GM23338 (cell line): ENCODE measurements around the gene LRRC57. TPM values are rescaled to one million over a fixed set of nuclear protein-coding genes. Genes with fewer than 3 reads are reported as not detected.

Source experiments
- ATAC-seq: fragments of 200-7000 bp; cut with Tn5 transposase; 3 replicates; pipeline ENCODE4 v1.9.1; 2020
- DNase-seq: peaks from one replicate; pipeline ENCODE4 v3.0.0-alpha.2; 2015; ENCODE audit warnings: low spot score
- H2AFZ ChIP-seq: fragments of 200-600 bp; sonication (generic); 2 replicates; pipeline ENCODE4 v1.8.0; 2016; ENCODE audit warnings: antibody characterized with exemption, mild to moderate bottlenecking, moderate library complexity
- H3F3A ChIP-seq: fragments of 200-600 bp; sonication (generic); replicated peaks from 2 replicates; pipeline ENCODE4 v1.8.0; 2017; ENCODE audit warnings: antibody characterized with exemption, mixed run types, low read depth
- H3K27ac ChIP-seq: fragments of 200-600 bp; sonication (generic); 2 replicates; pipeline ENCODE4 v1.6.1; 2016; ENCODE audit warnings: low read depth
- H3K27me3 ChIP-seq: fragments of 200-600 bp; sonication (generic); 2 replicates; pipeline ENCODE4 v1.8.0; 2016; ENCODE audit warnings: mild to moderate bottlenecking, mixed run types, moderate library complexity; ENCODE audit not compliant: insufficient read depth
- H3K36me3 ChIP-seq: fragments of 200-600 bp; sonication (generic); 2 replicates; pipeline ENCODE4 v1.8.0; 2016; ENCODE audit warnings: mild to moderate bottlenecking; ENCODE audit not compliant: insufficient read depth
- H3K4me1 ChIP-seq: fragments of 200-600 bp; sonication (generic); 2 replicates; pipeline ENCODE4 v1.8.0; 2016; ENCODE audit warnings: mild to moderate bottlenecking, moderate library complexity; ENCODE audit not compliant: insufficient read depth
- H3K4me2 ChIP-seq: fragments of 200-600 bp; sonication (generic); 2 replicates; pipeline ENCODE4 v1.7.1; 2017; ENCODE audit warnings: mixed run types
- H3K4me3 ChIP-seq: fragments of 200-600 bp; sonication (generic); 2 replicates; pipeline ENCODE4 v1.6.1; 2016; ENCODE audit warnings: mixed run types
- H3K79me2 ChIP-seq: fragments of 200-600 bp; sonication (generic); replicated peaks from 2 replicates; pipeline ENCODE4 v1.8.0; 2017; ENCODE audit warnings: mild to moderate bottlenecking; ENCODE audit not compliant: insufficient read depth
- H3K9me2 ChIP-seq: fragments of 200-600 bp; sonication (generic); 2 replicates; pipeline ENCODE4 v1.8.0; 2017; ENCODE audit not compliant: insufficient read depth
- H4K20me1 ChIP-seq: fragments of 200-600 bp; sonication (generic); replicated peaks from 2 replicates; pipeline ENCODE4 v1.8.0; 2017; ENCODE audit warnings: mild to moderate bottlenecking; ENCODE audit not compliant: insufficient read depth
- H3K27ac Mint-ChIP-seq: 2 replicates; pipeline ENCODE4 v1.8.0; 2020; ENCODE audit warnings: inconsistent platforms, mild to moderate bottlenecking, moderate library complexity, mixed read lengths
- H3K27me3 Mint-ChIP-seq: 3 replicates; pipeline ENCODE4 v1.8.0; 2022; ENCODE audit warnings: low read depth, mild to moderate bottlenecking, moderate library complexity, mixed read lengths, inconsistent platforms; ENCODE audit not compliant: insufficient read depth, poor library complexity
- H3K36me3 Mint-ChIP-seq: 3 replicates; pipeline ENCODE4 v1.8.0; 2021; ENCODE audit warnings: low read depth, mild to moderate bottlenecking, inconsistent platforms, moderate library complexity, mixed read lengths
- H3K4me1 Mint-ChIP-seq: 3 replicates; pipeline ENCODE4 v1.8.0; 2020; ENCODE audit warnings: mild to moderate bottlenecking, inconsistent platforms, mixed read lengths
- H3K4me3 Mint-ChIP-seq: 3 replicates; pipeline ENCODE4 v1.8.0; 2021; ENCODE audit warnings: moderate library complexity, mild to moderate bottlenecking, inconsistent platforms, mixed read lengths
- H3K9me3 Mint-ChIP-seq: 3 replicates; pipeline ENCODE4 v1.8.0; 2020; ENCODE audit warnings: moderate library complexity, mild to moderate bottlenecking, inconsistent platforms, mixed read lengths
- EZH2phosphoT487 ChIP-seq: fragments of 200-600 bp; sonication (generic); IDR thresholded peaks from one replicate; pipeline ENCODE4 v1.8.1; 2018; ENCODE audit warnings: antibody characterized with exemption; ENCODE audit not compliant: unreplicated experiment
- ZNF462 ChIP-seq: fragments of 250-450 bp; sonication (Bioruptor Pico); IDR thresholded peaks from 2 replicates; pipeline ENCODE4 v1.5.0; 2020; ENCODE audit warnings: mild to moderate bottlenecking, moderate library complexity
- polyA plus RNA-seq: library from polyadenylated mRNA; unstranded; fragments of >200 nt; fragmentation: Nextera tagmentation; extraction: Ambion mirVana; gene quantifications from 2 replicates; pipeline ENCODE4 v1.2.1, GENCODE V29; 2016
- total RNA-seq: library from RNA; depleted of rRNA; stranded (reverse); fragments of >200 nt; shearing (Covaris generic); gene quantifications from 2 replicates; pipeline ENCODE4 v1.2.3, GENCODE V29; 2014
- TF ChIP-seq, protein P1 (sequence below), 2 experiments: fragments of 200-600 bp in 1 of 2; sonication (generic) in 1 of 2; conservative IDR thresholded peaks; 2 replicates each; pipeline versions ENCODE4 v1.5.1 to v1.6.1; 2016 to 2017; ENCODE audit warnings: antibody characterized with exemption in 2 of 2, low read depth in 2 of 2, mild to moderate bottlenecking in 2 of 2, moderate library complexity in 1 of 2

Gene LRRC57
- total and polyA plus RNA-seq, 2 experiments from 2014 or later = 5.4 to 9.0 TPM

GRCh38 chr15:42578984-42579537 is 30.5 kb upstream of the LRRC57 start (continued):
- TF ChIP-seq ZNF462 (CRISPR knock-in tag) = no peak
- no peak for TF ChIP-seq EZH2phosphoT487

- Mint-ChIP-seq H3K27me3 (peaks cover 39% of the 10 kb centered on the region), H3K4me1 (peaks cover 19% of the 10 kb centered on the region), H3K9me3 (no peaks in the 10 kb centered on the region), H3K36me3 (no peaks in the 10 kb centered on the region), H3K4me3 (no peak overlapping the region), H3K27ac (no peak overlapping the region)
- peaks cover 8% of the 10 kb centered on the region for H3K79me2 ChIP-seq
- no peak overlapping the region for H2AFZ ChIP-seq
- no peaks in the 10 kb centered on the region for H3K9me2 ChIP-seq
- H3K4me3 ChIP-seq = no peak overlapping the region
- no peaks in the 10 kb centered on the region for H3K36me3 ChIP-seq
- H3K27ac ChIP-seq = no peak overlapping the region
- ATAC-seq (no peak), DNase-seq (no peak)
- H3K4me1 ChIP-seq = peaks cover 11% of the 10 kb centered on the region
- H4K20me1 ChIP-seq = peaks cover 20% of the 10 kb centered on the region; the same call in 1 of the 2 replicates
- H3K4me2 ChIP-seq = no peak overlapping the region
- H3F3A ChIP-seq = peaks cover 8% of the 10 kb centered on the region
- H3K27me3 ChIP-seq = peaks cover 59% of the 10 kb centered on the region
- TF ChIP-seq, protein P1, sequence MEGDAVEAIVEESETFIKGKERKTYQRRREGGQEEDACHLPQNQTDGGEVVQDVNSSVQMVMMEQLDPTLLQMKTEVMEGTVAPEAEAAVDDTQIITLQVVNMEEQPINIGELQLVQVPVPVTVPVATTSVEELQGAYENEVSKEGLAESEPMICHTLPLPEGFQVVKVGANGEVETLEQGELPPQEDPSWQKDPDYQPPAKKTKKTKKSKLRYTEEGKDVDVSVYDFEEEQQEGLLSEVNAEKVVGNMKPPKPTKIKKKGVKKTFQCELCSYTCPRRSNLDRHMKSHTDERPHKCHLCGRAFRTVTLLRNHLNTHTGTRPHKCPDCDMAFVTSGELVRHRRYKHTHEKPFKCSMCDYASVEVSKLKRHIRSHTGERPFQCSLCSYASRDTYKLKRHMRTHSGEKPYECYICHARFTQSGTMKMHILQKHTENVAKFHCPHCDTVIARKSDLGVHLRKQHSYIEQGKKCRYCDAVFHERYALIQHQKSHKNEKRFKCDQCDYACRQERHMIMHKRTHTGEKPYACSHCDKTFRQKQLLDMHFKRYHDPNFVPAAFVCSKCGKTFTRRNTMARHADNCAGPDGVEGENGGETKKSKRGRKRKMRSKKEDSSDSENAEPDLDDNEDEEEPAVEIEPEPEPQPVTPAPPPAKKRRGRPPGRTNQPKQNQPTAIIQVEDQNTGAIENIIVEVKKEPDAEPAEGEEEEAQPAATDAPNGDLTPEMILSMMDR (conservative IDR thresholded peaks at IDR 0.05; ENCODE audit: low read depth in 2 of 2) = no peak
- TF ChIP-seq ZNF462 (CRISPR knock-in tag) = no peak
These were observed 29.0 kb upstream of the LRRC57 start for GRCh38 chr15:42577514-42578031.
